BLaER1 (cell line): ENCODE results near the gene BRAF.
"Not testable (repeated sequence)": the region's sequence is repeated elsewhere in the genome, so short reads cannot be mapped to it uniquely, and the experiment has no call there.

Experiments
- H3K27ac ChIP-seq: shearing (Covaris generic); formaldehyde crosslinking; 2 replicates; pipeline ENCODE4 v1.8.1; 2022
- H3K27me3 ChIP-seq: shearing (Covaris generic); formaldehyde crosslinking; 2 replicates; pipeline ENCODE4 v1.8.1; 2022
- H3K36me3 ChIP-seq: shearing (Covaris generic); formaldehyde crosslinking; 2 replicates; pipeline ENCODE4 v1.8.1; 2022
- H3K4me1 ChIP-seq: shearing (Covaris generic); formaldehyde crosslinking; 2 replicates; pipeline ENCODE4 v1.8.1; 2022
- H3K4me2 ChIP-seq: shearing (Covaris generic); formaldehyde crosslinking; 2 replicates; pipeline ENCODE4 v1.8.1; 2022
- H3K4me3 ChIP-seq: shearing (Covaris generic); formaldehyde crosslinking; 2 replicates; pipeline ENCODE4 v1.8.1; 2022
- H3K9ac ChIP-seq: shearing (Covaris generic); formaldehyde crosslinking; 2 replicates; pipeline ENCODE4 v1.8.1; 2022
- H3K9me3 ChIP-seq: shearing (Covaris generic); formaldehyde crosslinking; 2 replicates; pipeline ENCODE4 v1.8.1; 2022
- H4K20me1 ChIP-seq: shearing (Covaris generic); formaldehyde crosslinking; 2 replicates; pipeline ENCODE4 v1.8.1; 2022
- Cebpa-rat ChIP-seq: shearing (Covaris generic); IDR thresholded peaks from 2 replicates; pipeline ENCODE4 v1.8.1; 2022

The BRAF gene

GRCh38 chr7:140924821-140925421, at the start of gene BRAF:
TSS of gene BRAF (minus strand) at chr7:140924929. CDS start at chr7:140924703, 226 bp downstream.
- H3K9me3 ChIP-seq = no peaks in the 10 kb centered on the region
- peak within 1 kb of the TSS; percentile 84 for H3K4me2 ChIP-seq
- H3K36me3 ChIP-seq = no peaks in the 10 kb centered on the region
- H3K27me3 ChIP-seq = no peaks in the 10 kb centered on the region
- H3K4me3 ChIP-seq = peak within 1 kb of the TSS; percentile 97
- no peak for TF ChIP-seq Cebpa-rat
- peaks cover 26% of the 10 kb centered on the region for H3K4me1 ChIP-seq
- H3K9ac ChIP-seq = peak within 1 kb of the TSS; percentile 98
- H4K20me1 ChIP-seq = peaks cover 31% of the 10 kb centered on the region
- H3K27ac ChIP-seq = peak within 1 kb of the TSS; percentile 98

- Histone ChIP-seq H3K9me3 (no peaks in the 10 kb centered on the region), H4K20me1 (no peaks in the 10 kb centered on the region), H3K9ac (no peak overlapping the region), H3K4me1 (peaks cover 8% of the 10 kb centered on the region), H3K4me2 (peak overlapping the region; percentile 28), H3K36me3 (no peaks in the 10 kb centered on the region), H3K27ac (no peak overlapping the region), H3K27me3 (no peaks in the 10 kb centered on the region), H3K4me3 (no peak overlapping the region)
- TF ChIP-seq Cebpa-rat = no peak; the same call in 1 of the 2 replicates
Observed at GRCh38 chr7:140972876-140973829, 48.4 kb upstream of the BRAF start.

DNA sequence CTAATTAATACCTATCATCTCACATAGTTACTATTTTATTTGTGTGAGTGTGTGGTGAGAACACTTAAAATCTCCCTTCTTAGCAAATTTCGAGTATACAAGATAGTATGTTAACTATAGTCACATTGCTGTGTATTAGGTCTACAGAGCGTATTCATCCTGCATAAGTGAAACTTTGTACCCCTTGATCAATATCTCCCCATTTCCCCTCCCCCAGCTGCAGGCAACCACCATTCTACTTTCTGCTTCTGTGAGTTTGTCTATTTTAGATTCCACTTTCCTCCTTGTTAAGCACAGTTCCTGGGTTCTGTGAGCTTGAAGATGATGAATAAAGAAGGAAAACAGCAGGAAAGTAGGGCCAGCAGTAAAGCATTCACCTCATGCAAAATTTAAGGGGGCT, 47.6 kb upstream of the BRAF start:
- H3K4me1 ChIP-seq = peaks cover 8% of the 10 kb centered on the region
- no peak overlapping the region for H3K4me2 ChIP-seq

GRCh38 chr7:140967438-140967837, 42.7 kb upstream of the BRAF start:
- no peak for TF ChIP-seq Cebpa-rat
- Histone ChIP-seq H3K27ac (no peak overlapping the region), H3K9ac (no peak overlapping the region), H3K9me3 (0 out of 2 replicates have a peak, but pooled peaks cover 3% of the 10 kb centered on the region), H3K4me2 (no peak overlapping the region), H3K4me3 (no peak overlapping the region), H3K36me3 (no peaks in the 10 kb centered on the region), H3K4me1 (no peaks in the 10 kb centered on the region), H4K20me1 (no peaks in the 10 kb centered on the region), H3K27me3 (no peaks in the 10 kb centered on the region)

More for the DNA sequence above, 47.6 kb upstream of the BRAF start:
- H3K27ac ChIP-seq = no peak overlapping the region
- H3K9me3 ChIP-seq = no peaks in the 10 kb centered on the region
- H3K36me3 ChIP-seq = no peaks in the 10 kb centered on the region
- TF ChIP-seq Cebpa-rat = no peak
- no peaks in the 10 kb centered on the region for H4K20me1 ChIP-seq
- H3K27me3 ChIP-seq = no peaks in the 10 kb centered on the region
- H3K4me3 ChIP-seq = no peak overlapping the region
- no peak overlapping the region for H3K9ac ChIP-seq

DNA sequence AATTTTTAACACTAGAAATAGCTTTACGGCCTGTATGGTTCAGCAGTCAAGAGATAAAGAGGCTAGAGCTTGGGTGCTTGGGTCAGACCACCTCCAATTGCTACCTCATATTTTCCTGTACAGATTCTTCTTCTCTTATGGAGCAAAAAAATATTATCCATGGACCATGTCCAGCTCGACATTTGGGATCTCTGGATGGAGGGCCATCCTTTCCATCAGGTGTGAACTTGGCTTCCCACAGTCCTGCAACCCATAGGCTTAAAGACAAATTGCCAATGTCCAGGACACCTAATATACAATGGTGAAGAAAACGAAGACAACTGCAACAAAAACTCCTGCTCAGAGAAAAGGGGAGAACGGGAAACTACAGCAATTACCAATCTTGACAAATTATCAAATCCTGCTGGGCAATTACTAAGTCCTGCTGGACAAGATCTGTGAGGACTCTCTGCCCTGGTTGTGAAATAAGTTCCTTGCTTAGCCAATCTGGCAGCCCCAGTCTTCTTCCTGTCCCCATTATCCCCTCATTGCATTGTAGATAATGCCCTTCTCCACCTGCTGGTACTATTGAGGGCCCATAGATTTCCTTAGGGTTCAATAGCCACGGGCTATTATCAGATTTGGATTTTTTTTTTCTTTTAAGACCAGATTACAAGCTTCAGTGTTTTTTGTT, 42.0 kb upstream of the BRAF start:
- H3K9me3 ChIP-seq = 0 out of 2 replicates have a peak, but pooled peaks cover 3% of the 10 kb centered on the region
- no peaks in the 10 kb centered on the region for H4K20me1 ChIP-seq
- no peak overlapping the region for H3K27ac ChIP-seq
- H3K27me3 ChIP-seq = no peaks in the 10 kb centered on the region
- no peak overlapping the region for H3K4me2 ChIP-seq
- H3K9ac ChIP-seq = no peak overlapping the region
- no peaks in the 10 kb centered on the region for H3K36me3 ChIP-seq
- no peak overlapping the region for H3K4me3 ChIP-seq
- no peak for TF ChIP-seq Cebpa-rat
- H3K4me1 ChIP-seq = no peaks in the 10 kb centered on the region

GRCh38 chr7:140961117-140961516, 36.4 kb upstream of the BRAF start:
- Histone ChIP-seq H3K4me1 (no peaks in the 10 kb centered on the region), H3K27ac (no peak overlapping the region), H3K27me3 (no peaks in the 10 kb centered on the region), H3K4me3 (no peak overlapping the region), H4K20me1 (no peaks in the 10 kb centered on the region), H3K9ac (no peak overlapping the region), H3K9me3 (peaks cover 28% of the 10 kb centered on the region), H3K4me2 (no peak overlapping the region), H3K36me3 (no peaks in the 10 kb centered on the region)
- TF ChIP-seq Cebpa-rat = no peak

GRCh38 chr7:140956997-140957396, 32.3 kb upstream of the BRAF start:
- H3K27me3 ChIP-seq, H3K36me3 ChIP-seq: not testable (repeated sequence)

GRCh38 chr7:140945940-140946339, 21.2 kb upstream of the BRAF start:
- no peak overlapping the region for H3K4me2 ChIP-seq
- no peak overlapping the region for H3K27ac ChIP-seq
- H3K36me3 ChIP-seq = no peaks in the 10 kb centered on the region
- H3K27me3 ChIP-seq = no peaks in the 10 kb centered on the region
- H3K9ac ChIP-seq = no peak overlapping the region
- H3K4me3 ChIP-seq = no peak overlapping the region
- H4K20me1 ChIP-seq = no peaks in the 10 kb centered on the region
- no peaks in the 10 kb centered on the region for H3K4me1 ChIP-seq
- TF ChIP-seq Cebpa-rat = no peak
- no peaks in the 10 kb centered on the region for H3K9me3 ChIP-seq

More at GRCh38 chr7:140956997-140957396, 32.3 kb upstream of the BRAF start:
- not testable (repeated sequence) for H3K4me1 ChIP-seq, H4K20me1 ChIP-seq, H3K4me2 ChIP-seq, H3K4me3 ChIP-seq, H3K9ac ChIP-seq, H3K27ac ChIP-seq
- H3K9me3 ChIP-seq = peaks cover 25% of the 10 kb centered on the region

DNA sequence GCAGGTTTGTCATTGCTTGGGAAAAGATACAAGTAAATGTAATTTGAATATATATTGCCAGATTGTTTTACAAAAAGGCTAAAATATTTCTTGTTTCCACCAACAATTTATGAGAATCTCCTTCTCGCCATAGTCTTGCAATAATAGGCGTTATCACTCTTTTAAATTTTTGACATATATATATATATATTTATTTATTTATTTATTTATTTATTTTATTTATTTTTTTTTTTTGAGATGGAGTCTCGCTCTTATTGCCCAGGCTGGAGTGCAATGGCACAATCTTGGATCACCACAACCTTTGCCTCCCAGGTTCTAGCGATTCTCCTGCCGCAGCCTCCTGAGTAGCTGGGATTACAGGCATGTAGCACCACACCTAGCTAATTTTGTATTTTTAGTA, 17.5 kb upstream of the BRAF start:
- not testable (repeated sequence) for H3K9me3 ChIP-seq, H3K27me3 ChIP-seq

DNA sequence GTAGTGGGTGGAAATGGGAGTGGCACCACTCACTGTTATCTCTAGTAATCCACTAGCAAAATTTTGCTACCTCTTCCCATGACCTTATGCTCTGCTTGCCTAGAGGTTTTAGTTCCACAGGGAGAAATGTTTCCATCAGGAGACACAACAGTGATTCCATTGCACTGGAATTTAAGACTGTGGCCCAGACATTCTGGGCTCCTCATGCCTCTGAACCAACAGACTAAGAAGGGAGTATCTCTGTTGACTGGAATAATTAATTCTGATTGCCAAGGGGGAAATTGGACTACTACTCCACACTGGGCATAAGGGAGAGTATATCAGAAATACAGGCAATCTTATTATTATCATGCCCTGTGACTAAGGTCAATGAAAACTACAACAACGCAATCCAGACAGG, 16.2 kb upstream of the BRAF start:
- no peak for TF ChIP-seq Cebpa-rat
- no peaks in the 10 kb centered on the region for H4K20me1 ChIP-seq
- H3K27ac ChIP-seq = no peak overlapping the region

More for the DNA sequence above, 17.5 kb upstream of the BRAF start:
- not testable (repeated sequence) for H3K27ac ChIP-seq, H3K9ac ChIP-seq, H3K4me3 ChIP-seq, H4K20me1 ChIP-seq, H3K4me1 ChIP-seq, H3K36me3 ChIP-seq, H3K4me2 ChIP-seq

More for the DNA sequence above, 16.2 kb upstream of the BRAF start:
- Histone ChIP-seq H3K9me3 (no peaks in the 10 kb centered on the region), H3K4me2 (no peak overlapping the region), H3K4me1 (no peaks in the 10 kb centered on the region), H3K36me3 (no peaks in the 10 kb centered on the region), H3K4me3 (no peak overlapping the region), H3K27me3 (no peaks in the 10 kb centered on the region), H3K9ac (no peak overlapping the region)
